ENCODE data around the gene CAP2. TPM values are rescaled to one million over a fixed set of nuclear protein-coding genes. Genes with fewer than 3 reads are reported as not detected.
A peak's percentile ranks its signal among the peaks of the same experiment; 100 is the strongest.
"Not testable (repeated sequence)": the region's sequence is repeated elsewhere in the genome, so short reads cannot be mapped to it uniquely, and the experiment has no call there.

Gene CAP2
- total and polyA plus RNA-seq, 8 donors: 2.7 to 4.0 (median 3.5) TPM

GRCh38 chr6:17408081-17408480, 14.7 kb downstream of the CAP2 start:
- Histone ChIP-seq H3K27me3 (no peaks in the 10 kb centered on the region), H3K4me3 (no peak overlapping the region), H3K9me3 (no peaks in the 10 kb centered on the region), H3K4me1 (peaks cover 0 to 5% (median 0%) of the 10 kb centered on the region in 3 donors), H3K36me3 (no peaks in the 10 kb centered on the region), H3K27ac (no peak overlapping the region)
- intact Hi-C loops (cut with DNase I): no loop called here
- no peak for TF ChIP-seq CTCF (IDR thresholded peaks at IDR 0.05)
- no peak for FAIRE-seq
- WGBS, 2 donors: 78 to 82% methylated on average over 4 of the region's 4 CpGs
- no peak for ATAC-seq
- no peak for DNase-seq

- Histone ChIP-seq H3K4me1 (peaks cover 0 to 5% (median 0%) of the 10 kb centered on the region in 3 donors), H3K27me3 (no peaks in the 10 kb centered on the region), H3K27ac (no peak overlapping the region), H3K9me3 (no peaks in the 10 kb centered on the region), H3K36me3 (no peaks in the 10 kb centered on the region), H3K4me3 (no peak overlapping the region)
- no peak for ATAC-seq
- intact Hi-C loops (cut with DNase I): no loop called here
- no peak for FAIRE-seq
- WGBS, 2 donors: 98 to 100% methylated on average over 4 of the region's 4 CpGs
- no peak for DNase-seq
- TF ChIP-seq CTCF (IDR thresholded peaks at IDR 0.05): no peak
Measured at GRCh38 chr6:17410281-17410680, 16.9 kb downstream of the CAP2 start.

- no peaks in the 10 kb centered on the region for H3K9me3 ChIP-seq
- ATAC-seq (peak in 2 of 4 donors; percentile 28 to 35), FAIRE-seq (no peak), DNase-seq (no peak)
- H3K36me3 ChIP-seq: no peaks in the 10 kb centered on the region
- H3K4me1 ChIP-seq: no peaks in the 10 kb centered on the region
- H3K4me3 ChIP-seq: no peak overlapping the region
- no peak overlapping the region for H3K27ac ChIP-seq
- H3K27me3 ChIP-seq: no peaks in the 10 kb centered on the region
- 58% methylated on average over 5 of the region's 5 CpGs for WGBS, 2 donors
- TF ChIP-seq CTCF (IDR thresholded peaks at IDR 0.05): no peak
- intact Hi-C loops (cut with DNase I): no loop called here
Measured at GRCh38 chr6:17413313-17413750, 19.9 kb downstream of the CAP2 start.

- H3K27ac ChIP-seq; DNase-seq; ATAC-seq; H3K4me1 ChIP-seq; H3K9me3 ChIP-seq; FAIRE-seq; H3K27me3 ChIP-seq; intact Hi-C loops (cut with DNase I); H3K4me3 ChIP-seq; H3K36me3 ChIP-seq: not testable (repeated sequence)
- 90 to 100% methylated on average over 1 of the region's 1 CpG for WGBS, 2 donors
Measured at GRCh38 chr6:17414395-17414794, 21.0 kb downstream of the CAP2 start.

- H3K9me3 ChIP-seq: no peaks in the 10 kb centered on the region
- no peaks in the 10 kb centered on the region for H3K36me3 ChIP-seq
- H3K4me3 ChIP-seq: no peak overlapping the region
- intact Hi-C loops (cut with DNase I): no loop called here
- no peaks in the 10 kb centered on the region for H3K27me3 ChIP-seq
- H3K4me1 ChIP-seq: no peaks in the 10 kb centered on the region
- no peak overlapping the region for H3K27ac ChIP-seq
- ATAC-seq (no peak), FAIRE-seq (no peak), DNase-seq (no peak)
- WGBS, 2 donors: 95 to 97% methylated on average over 2 of the region's 2 CpGs
- no peak for TF ChIP-seq CTCF (IDR thresholded peaks at IDR 0.05)
Measured at GRCh38 chr6:17415321-17415720, 21.9 kb downstream of the CAP2 start.

- Histone ChIP-seq H3K9me3 (no peaks in the 10 kb centered on the region), H3K36me3 (no peaks in the 10 kb centered on the region), H3K27ac (no peak overlapping the region), H3K4me1 (no peaks in the 10 kb centered on the region), H3K27me3 (no peaks in the 10 kb centered on the region), H3K4me3 (no peak overlapping the region)
- intact Hi-C loops (cut with DNase I): no loop called here
- no peak for DNase-seq
- no peak for TF ChIP-seq CTCF (IDR thresholded peaks at IDR 0.05)
- FAIRE-seq: no peak
- ATAC-seq: no peak
Measured at GRCh38 chr6:17416806-17417205, 23.4 kb downstream of the CAP2 start.
